GM21447 (cell line): ENCODE results near the gene PIH1D1.

Experiments
- ATAC-seq: cut with Tn5 transposase; IDR thresholded peaks from one replicate; pipeline ENCODE4 v1.9.1; 2021; ENCODE audit not compliant: unreplicated experiment

PIH1D1 gene

GRCh38 chr19:49436381-49437017, 15.1 kb downstream of the PIH1D1 start:
- no peak for ATAC-seq

GRCh38 chr19:49435670-49436069, 15.9 kb downstream of the PIH1D1 start:
- no peak for ATAC-seq

DNA sequence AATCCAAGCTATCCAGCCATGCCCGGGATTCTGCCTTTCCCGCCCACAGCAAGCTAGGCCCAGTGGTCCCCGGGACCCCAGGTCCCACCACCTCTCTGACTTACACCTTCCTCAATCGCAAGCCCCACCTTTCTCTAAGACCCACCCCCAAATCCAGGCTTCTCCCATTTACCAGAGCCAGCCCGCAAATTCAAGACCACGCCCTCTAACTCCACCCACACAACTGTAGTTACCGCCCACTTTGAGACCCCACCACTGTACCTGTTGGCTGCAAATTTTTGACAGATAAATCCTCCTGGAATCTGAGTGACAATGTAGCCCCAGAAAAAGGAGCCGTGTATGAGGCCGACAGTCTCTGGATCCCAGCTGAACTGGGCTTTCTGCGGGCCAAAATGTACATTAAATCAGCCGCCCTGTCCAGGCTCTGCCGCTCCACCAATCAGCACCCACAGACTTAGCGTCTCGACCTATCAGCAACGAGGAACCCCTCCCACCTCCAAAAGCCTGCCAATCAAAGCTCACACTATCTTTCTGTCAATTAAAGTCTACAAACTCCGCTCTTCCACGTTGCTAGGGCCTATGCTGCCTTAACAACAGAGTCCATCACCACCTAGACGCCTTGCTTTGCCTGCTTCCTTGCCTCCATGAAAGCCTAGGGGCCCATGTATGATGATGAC, 16.6 kb downstream of the PIH1D1 start:
- no peak for ATAC-seq

- no peak for ATAC-seq
Observed at GRCh38 chr19:49433240-49433901, 18.2 kb downstream of the PIH1D1 start.

GRCh38 chr19:49432141-49433073, 19.2 kb downstream of the PIH1D1 start:
- ATAC-seq: no peak

GRCh38 chr19:49431330-49431749, 20.3 kb downstream of the PIH1D1 start:
- ATAC-seq: no peak

- ATAC-seq: no peak
Observed at GRCh38 chr19:49430678-49431329, 20.8 kb downstream of the PIH1D1 start.

DNA sequence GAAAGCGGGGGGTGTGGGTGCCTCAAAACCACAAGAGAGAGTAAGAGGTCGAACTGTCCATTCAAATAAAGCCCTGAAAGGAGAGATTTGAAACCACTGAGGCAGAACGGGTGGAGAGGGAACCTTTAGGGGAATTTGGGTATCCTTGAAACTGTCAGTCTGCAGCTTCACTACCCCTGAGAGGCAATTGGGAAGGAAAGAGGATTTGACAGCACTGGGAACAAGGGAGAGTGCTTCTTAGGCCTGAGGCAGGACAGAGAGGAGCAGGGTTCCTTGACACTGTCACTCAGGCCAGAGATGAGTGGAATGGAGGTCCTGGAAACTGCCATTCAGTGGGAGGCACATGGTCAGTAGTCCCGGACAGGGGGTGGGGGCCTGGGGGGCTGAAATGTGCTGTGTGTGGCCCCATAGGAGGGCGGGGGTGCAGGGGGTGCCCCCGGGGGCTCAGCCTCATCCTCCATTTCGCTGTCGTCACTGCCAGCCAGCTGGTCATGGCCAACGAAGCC, 21.4 kb downstream of the PIH1D1 start:
- no peak for ATAC-seq

- no peak for ATAC-seq
Observed at GRCh38 chr19:49428547-49429451, 22.8 kb downstream of the PIH1D1 start.

DNA sequence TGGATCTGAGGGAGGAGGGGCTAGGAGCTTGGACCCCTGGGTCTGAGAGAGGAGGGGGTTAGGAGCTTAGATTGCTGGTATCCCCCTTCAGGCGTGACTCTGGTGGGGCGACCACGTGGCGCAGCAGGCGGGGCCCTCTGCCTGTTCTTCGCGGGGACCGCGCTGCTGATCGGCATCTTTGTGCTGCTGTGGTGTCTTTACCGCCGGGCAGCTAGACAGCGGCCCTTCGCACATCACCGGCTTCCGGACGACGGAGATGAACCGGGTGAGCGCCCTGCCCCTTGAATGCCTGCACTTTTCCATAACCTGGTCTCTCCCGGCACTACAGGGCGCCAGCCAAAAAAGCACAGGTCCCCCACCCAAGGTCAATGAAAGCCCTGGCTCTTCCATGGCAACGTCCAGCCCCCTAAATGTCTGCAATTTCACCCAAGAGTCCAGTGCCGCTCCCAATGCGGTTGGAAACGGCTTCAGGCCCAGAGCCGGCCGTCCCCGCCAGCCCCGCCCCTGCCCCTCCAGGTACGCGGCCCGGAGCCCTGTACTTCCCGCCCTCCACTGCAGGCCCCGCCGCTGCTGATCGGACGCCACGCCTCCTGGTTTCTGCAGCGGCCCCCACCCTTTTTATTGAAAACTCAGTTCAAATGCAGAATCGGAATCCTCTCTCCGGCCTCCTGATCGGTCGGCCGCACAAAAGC, 23.6 kb downstream of the PIH1D1 start:
- ATAC-seq: no peak

DNA sequence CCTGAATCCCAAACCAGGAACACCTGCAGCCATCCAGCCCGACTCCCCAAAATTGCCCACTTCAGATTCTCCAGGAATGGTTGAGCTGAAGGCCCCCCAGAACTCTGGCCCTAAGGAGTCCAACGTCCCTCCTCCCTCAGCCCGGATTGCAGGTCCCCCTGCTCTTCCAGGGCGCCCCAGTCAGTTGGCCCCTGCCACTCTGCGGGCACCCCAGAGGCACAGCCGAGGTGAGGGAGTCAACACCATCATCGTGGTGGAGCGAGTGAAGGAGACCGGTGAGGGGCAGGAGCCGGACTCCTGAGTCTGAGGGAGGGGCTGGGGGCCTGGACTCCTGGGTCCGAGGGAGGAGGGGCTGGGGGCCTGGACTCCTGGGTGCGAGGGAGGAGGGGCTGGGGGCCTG, 24.3 kb downstream of the PIH1D1 start:
- no peak for ATAC-seq

DNA sequence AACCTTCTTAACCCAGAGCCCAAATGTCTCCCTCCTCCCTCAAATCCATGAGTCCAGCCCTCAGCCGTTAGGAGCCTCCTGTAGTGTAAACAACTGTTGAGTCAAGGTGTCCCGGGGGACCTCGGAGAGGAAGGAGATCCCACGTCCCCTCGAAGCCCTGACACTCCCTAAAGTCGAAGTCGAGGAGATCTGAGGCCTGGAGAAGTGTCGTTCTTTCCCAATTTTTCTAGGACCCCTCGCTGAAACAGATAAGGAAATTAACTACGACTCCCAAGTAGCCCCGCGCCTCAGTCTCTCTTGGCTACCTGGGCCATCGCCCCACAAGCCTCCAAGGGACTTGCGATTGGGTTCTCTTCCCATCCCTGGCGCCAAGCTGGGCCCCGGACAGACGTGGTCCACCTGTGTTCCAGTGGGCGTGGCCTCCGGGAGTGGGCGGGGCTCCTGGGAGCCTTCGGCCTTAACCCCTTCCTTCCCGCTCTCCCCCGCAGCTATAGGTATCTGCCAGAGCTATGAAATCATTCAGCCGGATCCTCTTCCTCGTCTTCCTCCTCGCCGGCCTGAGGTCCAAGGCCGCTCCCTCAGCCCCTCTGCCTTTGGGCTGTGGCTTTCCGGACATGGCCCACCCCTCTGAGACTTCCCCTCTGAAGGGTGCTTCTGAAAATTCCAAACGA, 25.6 kb downstream of the PIH1D1 start:
- ATAC-seq: no peak

DNA sequence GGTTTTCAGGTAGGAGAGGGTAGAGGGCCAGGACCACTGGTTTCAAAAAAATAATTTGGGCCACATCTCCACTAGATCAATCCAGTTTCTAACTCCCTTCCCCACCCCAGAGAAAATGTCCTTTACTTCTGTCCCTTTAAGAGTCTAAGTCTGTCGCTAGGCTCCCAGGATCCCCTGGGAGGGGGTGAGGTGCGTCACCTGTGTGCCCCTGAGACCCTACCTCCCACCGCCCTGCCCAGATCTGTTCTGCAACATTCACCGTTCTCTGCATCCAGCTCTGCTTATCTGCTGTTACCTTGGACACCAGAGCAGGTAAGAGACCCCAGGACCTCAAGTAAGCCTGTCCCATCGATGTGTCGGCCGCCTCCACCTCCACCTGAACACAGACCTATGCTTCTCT, 26.4 kb downstream of the PIH1D1 start, which contains the start of gene GFY:
Gene GFY (plus strand): TSS at position 211 of the 400 bp plus-strand sequence. CDS start 1,043 bp downstream, outside the sequence.
- ATAC-seq: no peak

GRCh38 chr19:49423985-49424303, 27.7 kb downstream of the PIH1D1 start:
- ATAC-seq: no peak

DNA sequence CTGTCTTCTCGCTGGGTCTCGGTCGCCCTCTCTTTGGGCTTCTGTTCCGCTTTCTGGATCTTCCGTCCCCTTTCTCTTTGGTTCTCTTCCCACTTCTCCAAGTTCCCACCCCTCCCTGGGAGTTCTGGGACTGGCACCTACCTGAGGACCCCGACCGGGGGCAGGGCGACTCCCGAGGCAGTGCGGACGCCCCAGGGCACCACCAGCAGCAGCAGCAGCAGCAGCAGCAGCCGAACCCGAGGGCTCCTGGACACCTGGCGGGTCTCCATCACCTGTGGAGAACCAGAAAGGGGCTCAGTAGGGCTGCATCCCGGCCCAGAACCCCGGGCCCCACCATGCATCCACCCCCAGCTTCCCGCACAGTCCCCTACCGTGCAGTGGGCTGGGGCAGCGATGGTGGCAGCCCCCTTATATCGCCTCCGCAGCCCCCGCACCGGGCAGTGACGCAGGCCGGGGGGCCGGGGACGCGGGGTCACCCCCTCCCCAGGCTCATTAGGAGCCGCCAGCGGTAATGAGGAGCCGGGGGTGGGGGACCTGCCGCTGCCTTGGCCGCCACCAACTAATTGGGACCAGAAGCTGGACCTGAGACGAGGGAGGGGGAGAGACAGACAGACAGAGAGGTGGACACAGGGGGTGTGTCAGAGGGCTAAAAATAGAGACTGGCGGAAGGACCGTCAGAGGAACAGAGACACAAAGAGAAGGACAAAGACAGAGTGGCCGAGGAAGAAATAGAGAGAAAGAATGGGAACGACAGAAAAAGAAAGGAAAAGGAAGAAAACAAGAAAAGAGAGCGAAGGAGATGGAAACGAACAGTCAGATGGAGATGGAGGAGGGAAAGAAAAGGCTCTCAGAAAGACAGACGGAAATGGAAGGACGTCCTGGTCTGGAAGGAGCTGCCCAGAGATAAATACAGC, 28.3 kb downstream of the PIH1D1 start, which contains the start of gene PTH2:
Gene PTH2 (minus strand): TSS at position 371 of the 914 bp plus-strand sequence. CDS start 102 bp downstream, at position 269.
- no peak for ATAC-seq

- no peak for ATAC-seq
Observed at GRCh38 chr19:49422407-49423070, 29.1 kb downstream of the PIH1D1 start.

GRCh38 chr19:49421878-49422202, 29.8 kb downstream of the PIH1D1 start:
- no peak for ATAC-seq
